ENCODE measurements around the gene TMC2.

- no peak for TF ChIP-seq KDM1A (IDR thresholded peaks at IDR 0.05; ENCODE audit: borderline replicate concordance, low read length)
- no peak for TF ChIP-seq JUND (IDR thresholded peaks at IDR 0.05; ENCODE audit: low read length)
- TF ChIP-seq SUZ12 (IDR thresholded peaks at IDR 0.05; ENCODE audit: low read length), result no peak
- no peak for TF ChIP-seq CTCF (IDR thresholded peaks at IDR 0.05; ENCODE audit: control extremely low read depth in 1 of 3, insufficient read depth in 1 of 3, low read depth in 1 of 3, low read length in 3 of 3)
Measured at GRCh38 chr20:2637246-2637645, 100.9 kb downstream of the TMC2 start.

Data from H1 (cell line).